ENCODE data around the gene RPS25. TPM values are rescaled to one million over a fixed set of nuclear protein-coding genes. Genes with fewer than 3 reads are reported as not detected.

The RPS25 gene
- total RNA-seq, 2 donors from 2014 or later: 672 to 840 TPM

DNA sequence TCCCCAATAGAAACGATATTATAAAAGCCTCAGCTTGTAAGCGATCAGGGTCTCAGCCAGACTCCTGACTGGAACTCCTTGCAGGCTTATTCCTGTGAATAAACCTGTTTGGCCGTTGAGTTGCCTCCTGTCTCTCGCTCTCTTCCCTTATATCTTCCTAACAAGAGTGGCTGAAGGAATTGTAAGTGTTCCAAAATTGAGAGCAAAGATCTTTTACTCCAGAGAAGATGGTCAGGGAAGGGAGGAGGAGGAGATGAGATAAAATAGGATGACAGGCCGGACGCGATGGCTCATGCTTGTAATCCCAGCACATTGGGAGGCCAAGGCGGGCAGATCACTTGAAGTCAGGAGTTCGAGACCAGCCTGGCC is 13.8 kb upstream of the RPS25 start:
- Histone ChIP-seq H3K4me1 (ENCODE audit: control insufficient read depth in 1 of 2, low read depth in 2 of 2) (peaks cover 8 to 16% of the 10 kb centered on the region in 2 donors), H3K27ac (no peak overlapping the region), H3K4me3 (no peak overlapping the region), H3K9me3 (no peaks in the 10 kb centered on the region), H3K36me3 (no peaks in the 10 kb centered on the region), H3K27me3 (replicated peaks; ENCODE audit: insufficient read depth) (no peaks in the 10 kb centered on the region)
- DNase-seq (ENCODE audit: low spot score) (no peak), ATAC-seq (ENCODE audit: insufficient number of reproducible peaks, low FRiP score, low read depth) (no peak)
- TF ChIP-seq, protein P1, sequence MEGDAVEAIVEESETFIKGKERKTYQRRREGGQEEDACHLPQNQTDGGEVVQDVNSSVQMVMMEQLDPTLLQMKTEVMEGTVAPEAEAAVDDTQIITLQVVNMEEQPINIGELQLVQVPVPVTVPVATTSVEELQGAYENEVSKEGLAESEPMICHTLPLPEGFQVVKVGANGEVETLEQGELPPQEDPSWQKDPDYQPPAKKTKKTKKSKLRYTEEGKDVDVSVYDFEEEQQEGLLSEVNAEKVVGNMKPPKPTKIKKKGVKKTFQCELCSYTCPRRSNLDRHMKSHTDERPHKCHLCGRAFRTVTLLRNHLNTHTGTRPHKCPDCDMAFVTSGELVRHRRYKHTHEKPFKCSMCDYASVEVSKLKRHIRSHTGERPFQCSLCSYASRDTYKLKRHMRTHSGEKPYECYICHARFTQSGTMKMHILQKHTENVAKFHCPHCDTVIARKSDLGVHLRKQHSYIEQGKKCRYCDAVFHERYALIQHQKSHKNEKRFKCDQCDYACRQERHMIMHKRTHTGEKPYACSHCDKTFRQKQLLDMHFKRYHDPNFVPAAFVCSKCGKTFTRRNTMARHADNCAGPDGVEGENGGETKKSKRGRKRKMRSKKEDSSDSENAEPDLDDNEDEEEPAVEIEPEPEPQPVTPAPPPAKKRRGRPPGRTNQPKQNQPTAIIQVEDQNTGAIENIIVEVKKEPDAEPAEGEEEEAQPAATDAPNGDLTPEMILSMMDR (IDR thresholded peaks at IDR 0.05): no peak

DNA sequence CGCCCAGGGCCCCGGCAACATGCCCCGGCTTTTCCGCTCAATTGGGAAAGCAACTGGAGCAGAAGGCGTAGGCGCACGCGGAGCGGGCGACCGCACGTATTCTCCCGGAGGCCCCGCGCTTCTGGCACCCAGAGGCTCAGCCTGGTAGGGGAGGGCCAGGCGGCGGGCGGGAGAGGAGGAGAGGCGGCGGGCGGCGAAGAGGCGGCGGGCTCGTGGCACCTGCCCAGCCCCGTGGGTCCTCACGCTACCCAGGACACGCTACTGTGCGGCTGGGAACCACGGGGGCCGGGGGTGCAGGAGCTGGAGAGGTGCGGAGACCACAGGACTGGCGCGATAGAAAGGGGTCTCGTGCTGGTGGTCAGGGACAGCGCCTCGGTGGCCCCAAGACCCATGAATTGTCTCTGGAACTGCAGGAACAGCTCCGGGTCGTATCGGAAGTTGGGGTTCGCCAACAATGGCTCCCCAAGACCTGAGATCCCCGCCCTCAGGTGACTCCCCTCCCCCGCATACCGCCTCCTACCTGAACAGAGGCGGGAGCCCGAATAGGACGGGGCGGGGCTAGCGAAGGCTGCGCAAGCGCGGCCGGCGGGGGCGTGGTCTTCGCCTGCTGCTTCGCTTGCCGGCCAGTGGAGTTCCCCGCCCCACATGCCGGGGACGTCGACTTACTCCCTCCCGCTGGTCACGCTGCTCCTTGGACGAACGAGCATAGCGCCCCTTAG is 12.3 kb upstream of the RPS25 start, which contains the start of gene SLC37A4:
TSS of gene SLC37A4 (minus strand) at position 549 of the 719 bp plus-strand sequence.
- TF ChIP-seq, protein P1 (IDR thresholded peaks at IDR 0.05): peak; percentile 80
- peak; percentile 84 for ATAC-seq (ENCODE audit: insufficient number of reproducible peaks, low FRiP score, low read depth)
- no peaks in the 10 kb centered on the region for H3K9me3 ChIP-seq

DNA sequence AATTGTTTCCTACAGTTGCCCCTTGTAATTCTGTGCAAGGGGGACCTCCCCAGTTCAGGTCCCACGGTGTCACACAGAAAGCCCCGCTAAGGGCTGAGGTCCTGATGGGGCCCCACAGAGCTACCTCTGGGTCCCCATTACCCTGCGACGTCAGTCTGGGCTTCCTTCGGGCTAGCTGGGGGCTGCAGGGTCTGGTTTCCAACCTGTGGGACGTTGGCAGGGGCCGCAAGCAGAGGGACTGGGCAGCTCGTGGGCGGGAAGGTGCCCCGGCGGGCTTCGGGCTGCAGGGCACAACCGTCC is 11.8 kb upstream of the RPS25 start:
- Histone ChIP-seq H3K4me3 (peak overlapping the region; percentile 94), H3K4me1 (ENCODE audit: control insufficient read depth in 1 of 2, low read depth in 2 of 2) (peaks cover 8 to 26% of the 10 kb centered on the region in 2 donors), H3K9me3 (no peaks in the 10 kb centered on the region), H3K27ac (peak overlapping the region; percentile 58 to 73), H3K36me3 (peaks cover 4% of the 10 kb centered on the region), H3K27me3 (replicated peaks; ENCODE audit: insufficient read depth) (no peaks in the 10 kb centered on the region)
- TF ChIP-seq, protein P1 (IDR thresholded peaks at IDR 0.05): no peak
- no peak for ATAC-seq (ENCODE audit: insufficient number of reproducible peaks, low FRiP score, low read depth)
- no peak for DNase-seq (ENCODE audit: low spot score)

More for the DNA sequence above, 12.3 kb upstream of the RPS25 start, which contains the start of gene SLC37A4:
- Histone ChIP-seq H3K4me3 (peak within 1 kb of the TSS; percentile 94), H3K27me3 (replicated peaks; ENCODE audit: insufficient read depth) (no peaks in the 10 kb centered on the region), H3K27ac (peak within 1 kb of the TSS; percentile 58 to 73), H3K36me3 (no peaks in the 10 kb centered on the region), H3K4me1 (ENCODE audit: control insufficient read depth in 1 of 2, low read depth in 2 of 2) (peaks cover 8 to 20% of the 10 kb centered on the region in 2 donors)
- peak; percentile 89 for DNase-seq (ENCODE audit: low spot score)

DNA sequence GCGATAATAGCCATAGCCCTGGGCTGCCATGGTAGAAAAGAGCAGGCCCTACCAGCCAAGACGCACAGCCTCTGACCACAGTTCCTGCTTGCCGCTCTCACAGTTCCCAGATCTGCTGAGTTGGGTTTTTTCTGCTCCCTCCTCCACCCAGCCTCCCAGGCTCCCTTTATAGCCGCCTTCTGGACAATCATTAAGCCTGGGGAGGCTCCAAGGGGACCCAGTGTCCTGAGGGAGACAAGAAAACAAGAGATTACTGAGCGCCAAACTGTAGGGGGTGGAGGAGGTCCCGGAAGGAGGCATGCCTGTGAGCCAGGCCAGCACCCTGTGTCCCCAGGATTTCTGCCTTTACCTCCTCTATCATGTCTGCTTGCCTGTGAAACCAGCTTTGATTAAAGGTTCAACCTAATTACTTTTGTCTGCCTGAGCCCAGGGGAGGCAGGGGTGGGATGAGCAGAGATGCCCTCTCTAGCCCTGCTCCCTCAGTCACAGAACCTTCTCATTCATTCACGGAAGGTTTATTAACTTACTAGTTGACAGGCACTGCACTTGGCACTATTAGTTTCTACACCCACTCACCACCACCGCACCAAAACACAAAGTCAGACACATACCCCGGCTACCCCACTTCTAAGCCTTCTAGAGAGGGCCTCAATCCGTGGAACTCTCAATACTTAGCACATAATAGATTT is 11.3 kb upstream of the RPS25 start:
- ATAC-seq (ENCODE audit: insufficient number of reproducible peaks, low FRiP score, low read depth): no peak
- DNase-seq (ENCODE audit: low spot score): no peak
- H3K9me3 ChIP-seq: no peaks in the 10 kb centered on the region
- peak overlapping the region; percentile 94 for H3K4me3 ChIP-seq
- peaks cover 8 to 31% of the 10 kb centered on the region in 2 donors for H3K4me1 ChIP-seq (ENCODE audit: control insufficient read depth in 1 of 2, low read depth in 2 of 2)
- TF ChIP-seq, protein P1 (IDR thresholded peaks at IDR 0.05): no peak
- H3K27me3 ChIP-seq (replicated peaks; ENCODE audit: insufficient read depth): no peaks in the 10 kb centered on the region
- peak overlapping the region; percentile 58 to 73 for H3K27ac ChIP-seq
- H3K36me3 ChIP-seq: peaks cover 7% of the 10 kb centered on the region

DNA sequence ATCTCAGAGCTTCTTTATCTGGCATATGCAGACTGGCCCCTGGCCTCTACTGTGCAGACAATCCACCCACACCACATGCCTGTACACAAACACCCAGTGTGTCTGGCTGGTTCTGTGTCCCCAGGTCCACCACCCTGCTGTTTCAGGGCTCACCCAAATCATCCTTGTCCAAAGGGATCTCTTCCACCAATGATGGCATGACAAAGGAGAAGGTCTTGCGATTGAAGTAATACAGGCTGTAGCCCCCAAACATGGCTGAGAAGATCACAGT is 10.9 kb upstream of the RPS25 start:
- H3K36me3 ChIP-seq: peaks cover 7% of the 10 kb centered on the region
- no peak overlapping the region for H3K4me3 ChIP-seq
- TF ChIP-seq, protein P1 (IDR thresholded peaks at IDR 0.05): no peak
- DNase-seq (ENCODE audit: low spot score) (no peak), ATAC-seq (ENCODE audit: insufficient number of reproducible peaks, low FRiP score, low read depth) (no peak)
- H3K27ac ChIP-seq: no peak overlapping the region
- H3K9me3 ChIP-seq: no peaks in the 10 kb centered on the region
- peaks cover 8 to 34% of the 10 kb centered on the region in 2 donors for H3K4me1 ChIP-seq (ENCODE audit: control insufficient read depth in 1 of 2, low read depth in 2 of 2)
- no peaks in the 10 kb centered on the region for H3K27me3 ChIP-seq (replicated peaks; ENCODE audit: insufficient read depth)

All from thoracic aorta (tissue), 2 donors.